HUDEP-2 (cell line): ENCODE measurements around the gene MAN2C1.
"Not testable (repeated sequence)": the region's sequence is repeated elsewhere in the genome, so short reads cannot be mapped to it uniquely, and the experiment has no call there.

Source experiments
- DNase-seq, 76 experiments: peaks; one replicate each; lab custom pipeline; 2025; ENCODE audit not compliant: unreplicated experiment in 76 of 76; lab: John Stamatoyannopoulos, UW

MAN2C1 gene

DNA sequence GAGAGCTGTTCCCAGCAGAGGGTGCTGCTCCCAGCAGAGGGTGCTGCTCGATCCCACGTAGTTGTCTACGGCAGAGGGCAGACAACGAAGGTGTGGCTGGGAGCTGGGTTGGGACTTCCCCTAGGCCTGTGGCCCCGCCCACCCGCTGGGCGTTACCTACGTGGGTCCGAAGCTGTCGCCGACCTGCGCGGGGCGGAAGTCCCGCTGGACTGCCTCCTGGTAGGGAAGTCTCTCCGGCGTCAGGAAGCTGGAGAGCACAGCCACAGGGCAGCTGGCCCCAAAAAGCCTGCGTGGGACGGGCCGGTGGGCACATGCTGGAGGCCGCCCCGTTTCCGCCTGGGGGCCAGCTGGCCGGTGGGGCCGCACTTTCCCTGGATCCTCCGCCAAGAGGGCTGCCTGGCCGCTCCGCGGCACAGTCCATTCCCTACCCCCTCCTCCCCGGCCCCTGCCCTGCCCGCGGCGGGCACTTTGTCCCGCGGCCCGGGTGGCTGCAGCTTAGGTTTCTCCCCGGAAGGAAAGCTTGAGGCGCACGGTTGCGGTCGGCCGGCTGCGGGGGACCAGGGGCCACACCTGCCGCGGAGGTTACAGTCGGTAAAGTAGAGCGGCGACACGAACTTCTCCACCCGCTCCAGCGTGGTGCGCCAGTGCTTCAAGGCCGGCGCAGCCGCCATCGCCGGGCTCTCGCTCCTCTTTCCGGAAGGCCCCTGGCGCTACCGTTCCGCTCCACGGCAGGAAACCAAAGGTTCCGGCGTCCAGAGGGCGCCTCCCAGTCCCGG lies at the start of gene MAN2C1:
TSS of gene MAN2C1 (minus strand) at position 695 of the 776 bp plus-strand sequence. CDS start at position 671, 24 bp downstream.
- peak in 75 of 76 experiments; percentile 55 to 96 (median 92) for DNase-seq

- DNase-seq: no peak
These were observed 48.2 kb upstream of the MAN2C1 start for GRCh38 chr15:75416584-75416983.

DNA sequence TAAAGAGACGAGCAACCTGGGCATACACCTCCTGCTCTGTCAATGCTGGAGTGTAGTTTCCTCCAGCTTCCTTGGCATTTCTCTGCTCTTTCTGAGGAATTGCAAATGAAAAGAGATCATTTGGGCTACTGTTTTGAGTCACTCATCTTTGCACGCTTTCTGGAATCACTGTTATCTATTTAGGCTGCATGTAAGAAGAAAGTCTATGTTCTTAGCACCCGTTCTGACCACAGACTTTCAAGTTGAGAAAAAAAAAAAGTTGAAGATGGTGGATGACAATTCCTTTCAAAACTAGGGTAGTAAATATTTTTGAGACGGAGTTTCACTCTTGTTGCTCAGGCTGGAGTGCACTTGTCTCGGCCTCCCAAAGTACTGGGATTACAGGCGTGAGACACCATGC lies 41.8 kb upstream of the MAN2C1 start:
- no peak for DNase-seq

DNA sequence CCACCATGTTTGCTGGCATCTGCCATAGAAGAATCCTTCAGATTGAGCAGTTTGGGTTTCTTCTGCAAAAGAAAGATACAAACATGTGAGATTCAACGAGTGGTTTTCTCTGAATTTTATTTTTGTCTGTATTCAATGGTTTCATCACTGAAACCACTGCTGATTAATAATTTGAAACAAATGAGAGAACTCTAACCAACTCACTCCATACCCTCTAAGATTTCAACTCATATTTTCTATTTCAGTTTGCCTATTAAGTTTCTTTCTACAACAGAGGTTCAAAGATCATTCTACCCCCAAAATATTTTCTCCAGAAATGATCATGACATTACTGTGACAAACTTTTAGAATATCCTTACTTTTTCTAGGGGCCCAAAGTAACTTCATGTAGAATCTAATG lies 38.7 kb upstream of the MAN2C1 start:
- no peak for DNase-seq

GRCh38 chr15:75403892-75404291 lies 35.5 kb upstream of the MAN2C1 start:
- no peak for DNase-seq

DNA sequence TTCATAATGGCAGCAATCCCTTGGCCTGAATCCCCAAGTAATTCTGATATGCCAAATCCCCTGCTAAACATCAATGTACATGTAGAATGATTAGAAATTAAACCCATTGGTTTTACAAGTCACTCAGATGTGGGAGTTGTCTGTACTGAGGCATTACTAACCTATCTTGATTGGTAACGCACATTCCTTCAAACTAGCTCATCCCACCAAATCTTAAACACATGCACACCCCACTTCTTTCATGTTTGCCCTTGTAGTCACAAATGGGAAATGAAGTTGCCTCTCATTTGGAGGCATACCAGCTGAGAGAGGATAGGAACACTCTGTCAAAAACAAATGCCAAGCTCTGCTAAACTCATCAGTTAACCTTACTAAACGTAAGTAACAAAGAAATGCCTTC lies 29.1 kb upstream of the MAN2C1 start:
- DNase-seq: no peak

- no peak for DNase-seq
These were observed 21.5 kb upstream of the MAN2C1 start for GRCh38 chr15:75389791-75390382.

DNA sequence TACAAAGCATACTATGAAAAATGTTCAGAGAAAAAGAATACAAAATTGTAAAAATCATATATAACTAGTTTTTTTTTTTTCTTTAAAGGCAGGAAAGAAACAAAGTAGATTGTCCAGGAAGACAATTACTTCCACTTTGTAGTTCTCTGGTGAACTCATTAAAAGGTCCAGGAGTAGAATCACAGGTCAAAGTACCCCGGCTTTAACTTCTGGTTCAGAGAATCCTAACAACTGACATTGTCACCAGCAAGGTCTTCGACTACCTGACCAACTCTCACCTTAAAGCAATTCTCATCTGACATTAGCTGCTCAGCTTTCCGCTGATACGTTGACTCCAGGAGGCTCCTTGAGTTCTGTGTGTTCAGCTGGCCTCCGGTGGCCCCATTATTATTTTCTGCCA lies 15.6 kb upstream of the MAN2C1 start:
- not testable (repeated sequence) for DNase-seq

GRCh38 chr15:75380773-75381172 lies 12.4 kb upstream of the MAN2C1 start:
- DNase-seq: no peak

DNA sequence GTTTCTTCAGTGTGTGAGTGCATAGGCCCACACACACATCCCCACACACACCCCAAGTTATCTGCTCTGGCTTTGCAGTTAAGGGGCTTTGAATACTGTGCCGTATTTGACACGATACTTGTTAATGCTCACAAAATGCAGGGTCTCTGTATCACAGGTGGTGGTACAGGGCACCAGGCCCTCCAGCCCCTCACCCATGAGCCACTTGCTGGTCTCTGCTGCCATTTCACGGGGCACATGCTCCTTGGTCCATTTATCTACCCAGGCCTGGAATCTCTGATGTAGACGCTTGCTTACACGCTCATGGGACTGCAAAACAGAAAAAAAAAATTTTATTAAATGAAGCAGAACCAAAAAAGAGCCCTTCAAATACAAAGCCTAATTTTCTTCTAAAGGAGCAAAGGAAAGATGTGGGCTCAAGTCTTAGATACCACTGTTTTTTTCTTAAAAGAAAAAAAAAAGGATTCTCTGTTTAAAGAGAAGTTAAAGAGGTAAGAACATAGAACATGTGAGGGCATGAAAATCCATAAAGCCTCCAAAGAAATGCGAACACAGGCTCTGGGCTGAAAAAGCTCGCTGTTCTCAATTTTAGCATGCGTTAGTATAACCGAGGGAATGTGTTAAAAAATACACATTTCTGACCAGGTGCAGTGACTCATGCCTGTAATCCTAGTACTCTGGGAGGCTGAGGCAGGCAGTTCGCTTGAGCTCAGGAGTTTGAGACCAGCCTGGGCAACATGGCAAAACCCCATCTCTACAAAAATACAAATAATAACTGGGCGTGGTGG lies 3.7 kb upstream of the MAN2C1 start:
- DNase-seq: no peak

GRCh38 chr15:75371486-75371885 lies 3.1 kb upstream of the MAN2C1 start:
- DNase-seq: no peak

GRCh38 chr15:75369897-75370581 lies 1.6 kb upstream of the MAN2C1 start:
- no peak for DNase-seq

GRCh38 chr15:75368689-75369239 lies 357 bp upstream of the MAN2C1 start:
- peak in 2 of 76 experiments; percentile 20 to 44 for DNase-seq

DNA sequence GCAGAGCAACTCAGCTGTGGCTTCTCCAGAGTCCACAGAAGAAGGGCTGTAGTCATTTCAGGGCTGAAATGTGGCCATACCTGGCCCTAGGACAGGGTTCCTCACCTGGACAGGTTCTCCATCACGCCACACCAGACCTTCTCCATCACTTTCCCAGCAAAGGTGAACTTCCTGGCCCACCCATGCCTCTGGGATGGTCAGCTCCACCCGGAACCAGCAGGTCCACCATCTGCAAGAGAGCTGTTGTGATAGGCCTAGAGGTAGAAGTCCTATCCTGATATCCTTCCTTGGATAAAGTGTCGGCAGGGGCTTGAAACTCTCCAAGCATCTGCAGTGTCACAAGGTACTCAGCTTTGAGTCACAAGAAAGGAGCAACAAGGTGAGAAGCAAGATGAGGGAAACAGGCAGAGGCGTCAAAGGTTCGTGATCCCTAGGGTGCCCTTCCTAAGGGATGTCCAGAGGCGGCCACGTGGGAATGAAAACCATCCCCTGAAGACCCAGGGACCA lies 948 bp downstream of the MAN2C1 start:
- no peak for DNase-seq

DNA sequence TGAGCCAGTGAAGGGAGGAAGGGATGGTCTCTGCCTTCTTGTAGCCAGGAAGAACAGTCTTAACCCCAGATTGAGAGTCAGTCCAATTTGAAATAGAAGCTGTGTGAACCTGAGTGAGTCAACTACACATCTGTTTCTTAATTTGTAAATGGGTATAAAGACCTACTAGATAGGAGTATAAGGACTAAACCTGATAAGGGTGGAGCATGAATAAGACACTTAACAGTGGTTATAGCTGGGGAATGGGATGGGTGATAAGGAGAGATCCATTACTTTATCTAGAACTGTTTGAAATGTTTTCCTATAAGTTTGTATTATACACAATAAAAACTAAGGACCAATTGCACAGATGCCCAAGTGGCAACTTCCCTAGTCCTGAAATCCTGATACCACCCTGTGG lies 1.4 kb downstream of the MAN2C1 start:
- peak in 4 of 76 experiments; percentile 17 to 39 (median 30) for DNase-seq

DNA sequence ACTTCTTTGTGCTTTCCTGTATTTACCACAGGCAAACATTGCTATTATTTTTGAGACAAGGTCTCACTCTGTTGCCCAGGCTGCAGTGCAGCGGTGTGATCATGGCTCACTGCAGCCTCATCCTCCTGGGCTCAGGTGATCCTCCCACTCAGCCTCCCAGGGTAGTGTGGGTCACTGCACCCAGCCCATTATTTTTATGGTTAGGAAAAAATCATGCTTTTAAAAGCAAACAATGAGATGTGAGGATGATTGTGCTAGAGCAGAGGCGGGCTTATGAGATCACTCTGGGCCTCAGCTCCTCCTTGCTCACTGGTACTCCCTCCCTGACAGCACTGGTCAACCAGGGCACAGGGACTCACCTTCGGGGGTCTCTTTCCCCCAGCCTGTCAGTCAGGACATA lies 2.2 kb downstream of the MAN2C1 start:
- DNase-seq: no peak

DNA sequence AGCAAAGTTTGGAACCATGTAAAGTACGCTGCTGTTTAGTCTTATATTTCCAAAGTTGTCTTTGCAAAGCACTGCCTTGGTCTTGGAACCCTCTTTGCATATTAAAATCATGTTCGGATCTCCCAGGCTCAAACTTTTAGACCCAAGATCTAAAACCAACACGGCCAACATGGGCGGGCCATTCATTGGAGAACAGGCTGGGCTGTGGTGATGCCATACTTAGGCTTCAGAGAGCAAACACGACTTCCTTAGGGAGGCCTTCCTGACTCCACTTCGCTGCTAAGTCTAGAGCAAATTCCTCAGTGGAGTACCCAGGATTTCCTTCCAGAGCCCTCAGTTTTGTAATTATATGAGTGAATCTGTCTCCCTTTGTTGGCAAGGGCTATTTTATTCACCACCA lies 3.5 kb downstream of the MAN2C1 start:
- DNase-seq: no peak

DNA sequence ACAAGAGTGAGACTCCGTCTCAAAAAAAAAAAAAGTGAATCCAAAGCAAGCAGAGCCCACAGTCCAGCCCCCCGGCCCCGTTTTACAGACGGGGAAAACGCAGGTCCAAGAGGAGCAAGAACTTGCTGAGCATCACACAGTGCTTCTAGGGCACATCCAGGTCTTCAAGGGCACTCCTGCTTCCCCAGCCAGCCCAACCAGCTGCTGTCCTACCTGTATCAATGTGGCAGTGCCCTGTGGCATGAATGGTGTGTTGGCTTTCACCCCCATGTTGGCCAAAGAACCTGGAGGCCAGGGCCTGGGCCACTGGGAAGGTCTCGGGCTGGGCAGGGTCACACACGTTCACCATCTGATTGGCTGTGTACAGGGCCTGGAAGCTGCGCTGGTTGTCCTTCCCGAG lies 4.6 kb downstream of the MAN2C1 start:
- no peak for DNase-seq

DNA sequence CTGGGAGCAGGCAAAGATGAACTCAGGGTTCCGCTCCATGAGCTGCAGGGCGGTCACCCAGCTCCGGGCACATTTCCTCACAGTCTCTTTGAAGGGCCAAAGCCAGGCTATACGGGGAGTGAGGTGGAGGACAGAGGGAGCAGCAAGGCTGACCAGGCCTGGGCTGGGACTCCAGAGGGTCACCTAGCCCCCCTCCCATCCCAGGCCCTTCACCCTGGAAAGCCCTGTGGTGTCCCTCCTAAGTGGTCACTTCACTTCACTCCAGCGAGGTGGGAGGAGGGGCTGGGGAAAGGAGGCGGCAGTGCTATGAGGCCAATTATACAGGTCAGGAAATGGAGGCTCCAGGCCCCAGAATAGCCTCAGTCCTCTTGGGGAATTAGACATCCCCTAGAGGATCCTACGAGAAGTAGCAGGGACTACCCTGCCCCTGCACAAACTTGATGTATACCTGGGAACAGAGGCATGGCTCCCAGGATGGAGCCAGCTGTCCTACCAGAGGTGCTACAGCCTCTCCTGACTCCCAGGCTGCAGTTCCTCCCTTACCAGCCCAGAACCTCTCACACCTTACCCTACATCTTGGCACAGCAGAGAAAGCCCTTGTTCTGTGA lies 5.7 kb downstream of the MAN2C1 start:
- DNase-seq: no peak

- no peak for DNase-seq
These were observed 6.3 kb downstream of the MAN2C1 start for GRCh38 chr15:75361989-75362641.
